H1 (cell line): ENCODE data around the gene DIP2C. TPM values are rescaled to one million over a fixed set of nuclear protein-coding genes. Genes with fewer than 3 reads are reported as not detected.

ENCODE experiments used
- CTCF ChIA-PET: fragments of 300-600 bp; sonication (Branson Sonifier 250); formaldehyde crosslinking; loops from one replicate; lab custom pipeline; 2021; ENCODE audit not compliant: partially characterized antibody; lab: Charles Lee
- POLR2A ChIA-PET: fragments of 300-600 bp; sonication (Branson Sonifier 250); formaldehyde crosslinking; loops from one replicate; lab custom pipeline; 2021; ENCODE audit warnings: inconsistent platforms; ENCODE audit not compliant: partially characterized antibody; lab: Charles Lee
- DNase-seq, 2 experiments: peaks; one replicate each; pipeline versions ENCODE4 v3.0.0 to v3.0.0-alpha.2; 2010 to 2022; ENCODE audit warnings: low spot score in 2 of 2, low read depth in 1 of 2, mixed read lengths in 1 of 2
- FAIRE-seq: peaks from 2 replicates; lab custom pipeline; 2011; peaks lifted over from hg19 to GRCh38; lab: Jason Lieb, UNC
- H2AFZ ChIP-seq: 2 replicates; pipeline ENCODE4 v1.8.1; 2012; ENCODE audit warnings: low read length, inconsistent platforms
- H2AK5ac ChIP-seq: 2 replicates; pipeline ENCODE4 v1.6.1; 2013; ENCODE audit warnings: low read depth, low read length
- H2BK120ac ChIP-seq: replicated peaks from 2 replicates; pipeline ENCODE3; 2013; ENCODE audit warnings: low read depth, low read length, inconsistent platforms
- H2BK12ac ChIP-seq: 2 replicates; pipeline ENCODE4 v1.6.1; 2013; ENCODE audit warnings: low read depth, low read length
- H2BK15ac ChIP-seq: 2 replicates; pipeline ENCODE4 v1.6.1; 2013; ENCODE audit warnings: low read length
- H2BK20ac ChIP-seq: 2 replicates; pipeline ENCODE4 v1.6.1; 2013; ENCODE audit warnings: low read length
- H2BK5ac ChIP-seq: 2 replicates; pipeline ENCODE4 v1.6.1; 2013; ENCODE audit warnings: low read depth, low read length
- H3K14ac ChIP-seq: 2 replicates; pipeline ENCODE4 v1.6.1; 2013; ENCODE audit warnings: inconsistent platforms; ENCODE audit not compliant: insufficient read length
- H3K18ac ChIP-seq: 2 replicates; pipeline ENCODE4 v1.6.1; 2013; ENCODE audit warnings: low read length; ENCODE audit errors: extremely low read depth
- H3K23ac ChIP-seq: 2 replicates; pipeline ENCODE4 v1.6.1; 2013; ENCODE audit warnings: inconsistent platforms; ENCODE audit not compliant: insufficient read length
- H3K23me2 ChIP-seq: 2 replicates; pipeline ENCODE4 v1.6.1; 2013; ENCODE audit warnings: low read depth, low read length
- H3K27ac ChIP-seq: 2 replicates; pipeline ENCODE4 v1.6.1; 2011; ENCODE audit warnings: low read depth, low read length, inconsistent platforms
- H3K27me3 ChIP-seq, 4 experiments: replicated peaks in 1 of 4; 1 replicate in 1 of 4; 2 replicates in 3 of 4; pipeline versions ENCODE4 v1.6.1 to v1.8.1; 2011 to 2013; ENCODE audit warnings: low read length in 3 of 4, mild to moderate bottlenecking in 3 of 4, inconsistent platforms in 2 of 4, mixed read lengths in 2 of 4, moderate library complexity in 1 of 4; ENCODE audit not compliant: control insufficient read depth in 3 of 4, insufficient read depth in 3 of 4; ENCODE audit errors: extremely low read depth in 1 of 4
- H3K36me3 ChIP-seq, 4 experiments: 2 replicates each; pipeline versions ENCODE4 v1.6.1 to v1.8.1; 2011 to 2013; ENCODE audit warnings: mild to moderate bottlenecking in 4 of 4, low read length in 3 of 4, moderate library complexity in 2 of 4, control low read depth in 1 of 4, inconsistent platforms in 1 of 4; ENCODE audit not compliant: insufficient read depth in 4 of 4, control insufficient read depth in 2 of 4
- H3K4ac ChIP-seq: replicated peaks from 2 replicates; pipeline ENCODE3; 2013; ENCODE audit warnings: low read length, low read depth, mixed read lengths, inconsistent platforms; ENCODE audit not compliant: insufficient read length
- H3K4me1 ChIP-seq, 4 experiments: replicated peaks in 1 of 4; 1 replicate in 1 of 4; 2 replicates in 3 of 4; pipeline versions ENCODE4 v1.6.1 to v1.8.1; 2011 to 2013; ENCODE audit warnings: low read length in 3 of 4, inconsistent platforms in 2 of 4, mixed read lengths in 1 of 4; ENCODE audit not compliant: insufficient read depth in 4 of 4, control insufficient read depth in 3 of 4
- H3K4me2 ChIP-seq, 2 experiments: 2 replicates each; pipeline versions ENCODE4 v1.6.1 to v1.8.1; 2011 to 2013; ENCODE audit warnings: low read depth in 2 of 2, low read length in 2 of 2, control low read depth in 1 of 2, inconsistent platforms in 1 of 2, mild to moderate bottlenecking in 1 of 2; ENCODE audit not compliant: insufficient read depth in 1 of 2
- H3K4me3 ChIP-seq, 4 experiments: fragments of 200-600, 300-600 bp in 1 of 4; sonication (generic), shearing (Covaris generic), sonication (Bioruptor Twin) in 1 of 4; 2 replicates each; pipeline versions ENCODE4 v1.5.1 to v1.8.1; 2011 to 2016; ENCODE audit warnings: low read length in 4 of 4, low read depth in 3 of 4, control low read depth in 2 of 4, inconsistent platforms in 2 of 4, mild to moderate bottlenecking in 2 of 4, mixed read lengths in 1 of 4, moderate library complexity in 1 of 4; ENCODE audit not compliant: insufficient read depth in 2 of 4; ENCODE audit errors: extremely low read depth in 1 of 4
- H3K56ac ChIP-seq: replicated peaks from 2 replicates; pipeline ENCODE3; 2013; ENCODE audit warnings: low read depth, mild to moderate bottlenecking, mixed read lengths, low read length, inconsistent platforms; ENCODE audit not compliant: insufficient read length
- H3K79me1 ChIP-seq: 2 replicates; pipeline ENCODE4 v1.6.1; 2013; ENCODE audit warnings: low read depth, low read length, control low read depth
- H3K79me2 ChIP-seq, 2 experiments: 2 replicates each; pipeline versions ENCODE4 v1.6.1 to v1.8.1; 2012 to 2013; ENCODE audit warnings: low read length in 2 of 2, mild to moderate bottlenecking in 2 of 2, inconsistent platforms in 1 of 2; ENCODE audit not compliant: insufficient read depth in 2 of 2, control insufficient read depth in 1 of 2
- H3K9ac ChIP-seq, 4 experiments: replicated peaks in 1 of 4; 1 replicate in 1 of 4; 2 replicates in 3 of 4; pipeline versions ENCODE4 v1.6.1 to v1.8.1; 2011 to 2013; ENCODE audit warnings: low read depth in 3 of 4, low read length in 3 of 4, control low read depth in 2 of 4, mild to moderate bottlenecking in 2 of 4, moderate library complexity in 2 of 4, inconsistent platforms in 1 of 4; ENCODE audit errors: extremely low read depth in 1 of 4
- H3K9me3 ChIP-seq, 2 experiments: 2 replicates each; pipeline versions ENCODE4 v1.6.1 to v1.8.1; 2012 to 2013; ENCODE audit warnings: mild to moderate bottlenecking in 2 of 2, moderate library complexity in 2 of 2, control low read depth in 1 of 2, inconsistent platforms in 1 of 2, low read depth in 1 of 2, low read length in 1 of 2, mixed read lengths in 1 of 2; ENCODE audit not compliant: insufficient read depth in 2 of 2
- H4K20me1 ChIP-seq, 2 experiments: replicated peaks in 1 of 2; 2 replicates each; pipeline versions ENCODE3 to v1.8.1; 2011 to 2013; ENCODE audit warnings: inconsistent platforms in 2 of 2, low read length in 2 of 2, mild to moderate bottlenecking in 1 of 2; ENCODE audit not compliant: insufficient read depth in 2 of 2, control insufficient read depth in 1 of 2
- H4K5ac ChIP-seq: 2 replicates; pipeline ENCODE4 v1.6.1; 2013; ENCODE audit warnings: low read length, low read depth, mixed read lengths, inconsistent platforms; ENCODE audit not compliant: insufficient read length
- H4K8ac ChIP-seq: 2 replicates; pipeline ENCODE4 v1.8.0; 2013; ENCODE audit warnings: mild to moderate bottlenecking, moderate library complexity, low read length, inconsistent platforms; ENCODE audit not compliant: insufficient read depth; ENCODE audit errors: extremely low read depth
- H4K91ac ChIP-seq: replicated peaks from 2 replicates; pipeline ENCODE3; 2013; ENCODE audit warnings: low read length, mixed read lengths, inconsistent platforms; ENCODE audit not compliant: insufficient read length
- CBX8 ChIP-seq: fragments of 300-800, 300-1000 bp; sonication (generic); IDR thresholded peaks from 2 replicates; pipeline ENCODE4 v1.7.1; 2016; ENCODE audit warnings: low read depth, low read length, borderline replicate concordance
- SIRT6 ChIP-seq: IDR thresholded peaks from one replicate; pipeline ENCODE4 v1.7.1; 2012; ENCODE audit warnings: low read length, inconsistent platforms
- WGBS, 2 experiments: shearing (Covaris generic) in 1 of 2; methylation state at CpG; one replicate each; pipeline versions ENCODE4 v1.1.6 to v1.1.7; 2013 to 2015; ENCODE audit warnings: low lambda C conversion rate in 2 of 2, mixed read lengths in 2 of 2, inconsistent platforms in 1 of 2, low coverage in 1 of 2, missing lambda C conversion rate in 1 of 2; ENCODE audit not compliant: insufficient replicate concordance in 2 of 2, insufficient coverage in 1 of 2, insufficient read length in 1 of 2; ENCODE audit errors: extremely low coverage in 1 of 2, missing lambda C conversion rate in 1 of 2; 5-methylcytosine and 5-hydroxymethylcytosine counted together
- polyA plus RNA-seq, 7 experiments: library from polyadenylated mRNA; depleted of rRNA in 3 of 7; stranded (reverse) in 5 of 7; unstranded in 2 of 7; fragments of >200 nt in 5 of 7; fragments of 200-250 nt in 2 of 7; gene quantifications; 1 replicate in 5 of 7; 2 replicates in 1 of 7; 4 replicates in 1 of 7; pipeline versions ENCODE4 v1.2.1 to v1.2.3, GENCODE V29; 2011 to 2013; ENCODE audit warnings: missing spikeins in 2 of 7, mixed read lengths in 2 of 7
- total RNA-seq: library from RNA; stranded (reverse); fragmentation: NEBNext Ultra II Directional; extraction: Animal tissue kit (Norgen Biotek cat#: 25700); gene quantifications from 2 replicates; pipeline ENCODE4 v1.2.1, GENCODE V29; 2021
- TF ChIP-seq, protein P1 (sequence below): IDR thresholded peaks from 2 replicates; pipeline ENCODE4 v1.6.1; 2012; ENCODE audit warnings: inconsistent platforms

The DIP2C gene
- total and polyA plus RNA-seq, 2 of the 8 experiments (the other 6 are each of a cell fraction or from before 2014, with no cell fraction given), result 3.8 to 9.3 TPM

DNA sequence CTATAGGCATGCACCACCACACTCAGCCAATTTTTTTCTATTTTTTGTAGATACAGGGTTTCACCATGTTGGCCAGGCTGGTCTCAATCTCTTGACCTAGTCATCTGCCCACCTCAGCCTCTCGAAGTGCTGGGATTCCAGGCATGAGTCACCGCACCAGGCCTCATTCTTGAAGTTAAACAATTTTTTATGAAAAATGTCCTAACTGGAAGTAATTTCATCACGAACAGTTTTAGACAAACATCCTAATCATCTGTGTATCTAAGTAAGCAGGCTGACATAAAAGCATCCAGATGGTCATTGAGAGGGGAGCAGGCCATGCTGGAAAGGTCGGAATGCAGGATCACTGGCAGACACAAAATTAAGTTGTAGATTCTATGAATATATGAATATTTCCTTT lies 285.1 kb downstream of the DIP2C start:
- Histone ChIP-seq H3K23me2 (no peaks in the 10 kb centered on the region), H3K36me3 (peaks cover 0 to 2% (median under 1%) of the 10 kb centered on the region in 4 experiments; a peak in 1 of 8 replicates), H3K79me1 (no peaks in the 10 kb centered on the region), H3K27ac (no peak overlapping the region), H4K20me1 (peaks cover 0 to 4% of the 10 kb centered on the region in 2 experiments), H2AFZ (no peak overlapping the region), H4K91ac (no peak overlapping the region), H2BK5ac (no peak overlapping the region), H2BK20ac (no peak overlapping the region), H3K14ac (no peak overlapping the region), H3K56ac (no peak overlapping the region), H3K4me3 (no peak overlapping the region), H2BK120ac (no peak overlapping the region), H3K4ac (no peak overlapping the region), H2BK15ac (no peak overlapping the region), H3K4me1 (no peaks in the 10 kb centered on the region), H4K5ac (no peak overlapping the region), H3K27me3 (no peaks in the 10 kb centered on the region), H3K9ac (no peak overlapping the region), H2BK12ac (no peak overlapping the region), H3K4me2 (no peak overlapping the region), H2AK5ac (no peak overlapping the region), H3K18ac (no peak overlapping the region), H3K79me2 (no peaks in the 10 kb centered on the region), H4K8ac (no peak overlapping the region), H3K23ac (no peak overlapping the region), H3K9me3 (no peaks in the 10 kb centered on the region)
- WGBS, 2 experiments, result 94% methylated on average over 4 of the region's 4 CpGs; no CpG with 5 or more reads in 1 of the 2 experiments
- ChIA-PET POLR2A (no interaction called here), CTCF (interaction anchor here (2.8 kb wide), 1 partner anchor 11 kb away, joined by 11 read pairs; no protein-coding TSS in a partner anchor)
- FAIRE-seq (no peak), DNase-seq (no peak)
- TF ChIP-seq SIRT6 (no peak), CBX8 (no peak)
- TF ChIP-seq, protein P1, sequence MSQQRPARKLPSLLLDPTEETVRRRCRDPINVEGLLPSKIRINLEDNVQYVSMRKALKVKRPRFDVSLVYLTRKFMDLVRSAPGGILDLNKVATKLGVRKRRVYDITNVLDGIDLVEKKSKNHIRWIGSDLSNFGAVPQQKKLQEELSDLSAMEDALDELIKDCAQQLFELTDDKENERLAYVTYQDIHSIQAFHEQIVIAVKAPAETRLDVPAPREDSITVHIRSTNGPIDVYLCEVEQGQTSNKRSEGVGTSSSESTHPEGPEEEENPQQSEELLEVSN, result no peak
